Astrocyte of the spinal cord (primary cell): ENCODE measurements around the gene WDR37.

Source experiments
- DNase-seq: peaks from one replicate; pipeline ENCODE4 v3.0.0; 2011; ENCODE audit warnings: low read depth, low spot score
- H3K4me3 ChIP-seq: 2 replicates; pipeline ENCODE4 v1.5.1; 2011; ENCODE audit warnings: low read depth, mild to moderate bottlenecking, low read length, moderate library complexity
- CTCF ChIP-seq: IDR thresholded peaks from 2 replicates; pipeline ENCODE4 v1.5.1; 2012; ENCODE audit warnings: low read depth, mild to moderate bottlenecking, low read length, inconsistent platforms
- in situ Hi-C: cut with HindIII; loops from 2 replicates; pipeline ENCODE4 v1.10.0; 2017; ENCODE audit warnings: low sequenced_read_pairs

The WDR37 gene

GRCh38 chr10:1169981-1170866, 114.0 kb downstream of the WDR37 start:
- no peak overlapping the region for H3K4me3 ChIP-seq
- in situ Hi-C loops: no loop called here
- DNase-seq: no peak
- TF ChIP-seq CTCF: no peak

- no peak overlapping the region for H3K4me3 ChIP-seq
- in situ Hi-C loops: no loop called here
- no peak for TF ChIP-seq CTCF
- DNase-seq: no peak
These were observed 114.6 kb downstream of the WDR37 start for GRCh38 chr10:1170867-1171180.

- DNase-seq: no peak
- TF ChIP-seq CTCF: no peak
- H3K4me3 ChIP-seq: no peak overlapping the region
- in situ Hi-C loops: no loop called here
These were observed 115.0 kb downstream of the WDR37 start for GRCh38 chr10:1171182-1171581.

GRCh38 chr10:1171586-1171985, 115.4 kb downstream of the WDR37 start:
- no peak for DNase-seq
- no peak overlapping the region for H3K4me3 ChIP-seq
- no peak for TF ChIP-seq CTCF
- in situ Hi-C loops: no loop called here

- DNase-seq: no peak
- H3K4me3 ChIP-seq: no peak overlapping the region
- in situ Hi-C loops: no loop called here
- no peak for TF ChIP-seq CTCF
These were observed 116.2 kb downstream of the WDR37 start for GRCh38 chr10:1172256-1172984.

GRCh38 chr10:1173091-1173490, 116.9 kb downstream of the WDR37 start:
- in situ Hi-C loops: no loop called here
- H3K4me3 ChIP-seq: no peak overlapping the region
- no peak for DNase-seq
- TF ChIP-seq CTCF: no peak
